Hematopoietic multipotent progenitor cell treated with erythropoietin and hydrocortisone succinate and interleukin-3 and kit ligand, for 17 days (in vitro differentiated cells): ENCODE results near the gene SCT.

Source experiments
- DNase-seq: peaks from one replicate; pipeline ENCODE4 v3.0.0-alpha.2; 2015; ENCODE audit warnings: low spot score

Gene SCT

DNA sequence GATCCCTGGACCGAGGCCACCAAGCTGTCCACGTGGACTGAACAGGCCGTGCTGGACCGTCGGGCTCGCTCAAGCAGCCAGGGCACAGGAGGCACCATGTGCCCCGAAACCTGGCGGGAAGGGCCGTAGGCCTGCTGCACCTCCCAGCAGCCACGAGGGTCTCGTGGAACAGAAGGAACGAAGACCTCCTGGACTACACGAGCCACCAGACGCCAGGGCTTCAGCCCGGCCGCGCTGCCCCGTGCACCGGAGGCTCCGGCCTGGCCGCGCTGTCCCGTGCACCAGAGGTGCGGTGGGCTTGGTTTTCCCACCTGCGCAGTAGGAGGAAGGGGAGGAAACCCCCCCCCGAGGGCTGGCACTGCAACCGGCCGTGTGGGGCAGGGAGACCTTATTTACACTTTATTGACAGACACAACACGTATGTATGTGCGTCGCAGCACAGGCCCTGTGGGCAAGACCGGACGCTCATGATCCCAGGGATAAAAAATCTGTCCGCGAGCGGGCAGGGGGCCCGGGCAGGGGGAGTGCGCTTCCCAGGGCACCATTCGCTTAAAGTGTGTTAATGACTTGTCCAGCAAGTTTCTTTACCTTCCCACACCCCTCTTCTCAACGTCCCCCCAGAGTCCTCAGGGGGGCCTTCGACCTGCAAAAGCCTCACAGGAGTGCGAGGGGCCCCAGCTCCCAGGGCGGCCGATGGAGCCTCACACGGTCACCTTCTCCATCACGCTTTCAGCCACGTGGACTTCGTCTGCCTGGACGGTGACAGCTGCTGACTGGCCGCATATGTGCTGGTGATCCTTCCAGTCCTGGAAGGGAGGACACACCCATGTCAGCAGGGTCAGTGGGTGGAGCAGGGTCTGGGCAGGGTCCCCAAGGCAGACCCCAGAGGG, 17.1 kb upstream of the SCT start:
- DNase-seq, result no peak

DNA sequence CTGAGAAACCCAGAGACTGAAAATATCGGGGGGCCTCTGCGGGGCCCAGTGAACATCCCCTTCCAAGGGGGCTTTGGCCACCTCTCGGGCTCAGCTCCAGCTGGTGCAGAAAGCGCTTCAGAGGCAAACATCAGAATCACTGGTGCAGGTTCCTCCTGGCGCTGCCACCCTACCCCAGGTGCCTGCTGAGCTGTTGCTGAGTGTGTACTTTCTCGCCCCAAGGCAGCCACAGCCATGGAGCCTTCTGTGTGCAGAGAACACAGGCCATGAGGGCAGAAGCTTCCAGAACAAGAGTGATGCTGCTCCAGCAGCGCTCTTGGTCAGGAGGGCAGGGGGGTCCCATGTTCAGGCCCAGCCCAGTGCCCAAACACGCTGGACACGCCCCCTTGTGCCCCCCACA, 16.4 kb upstream of the SCT start:
- DNase-seq, result no peak

DNA sequence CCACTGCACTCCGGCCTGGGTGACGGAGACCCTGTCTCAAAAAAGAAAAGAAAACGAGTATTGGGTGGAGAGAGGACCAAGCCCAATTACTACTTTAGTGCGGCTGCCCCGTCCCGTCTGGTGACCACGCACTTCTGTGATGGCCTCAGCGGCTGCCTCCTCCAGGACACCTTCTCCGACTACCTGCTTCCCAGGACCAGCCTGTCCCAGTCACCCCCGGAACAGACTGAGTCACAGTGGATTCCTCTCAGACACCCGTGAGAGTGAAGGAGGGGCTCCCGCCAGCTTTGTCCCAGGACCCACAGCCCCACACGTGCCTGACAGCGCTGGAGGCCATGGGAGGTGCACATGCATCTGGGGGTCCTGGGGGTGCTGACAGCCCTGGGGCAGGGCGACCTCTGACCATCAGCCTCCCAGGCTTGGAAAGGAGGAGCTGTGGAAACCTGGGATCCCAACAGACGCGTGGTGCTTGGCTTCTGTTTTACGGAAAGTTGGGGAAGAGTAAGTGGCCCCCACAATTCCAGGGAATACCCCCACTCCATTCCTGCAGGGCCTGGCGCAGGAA, 14.9 kb upstream of the SCT start:
- DNase-seq, result no peak

DNA sequence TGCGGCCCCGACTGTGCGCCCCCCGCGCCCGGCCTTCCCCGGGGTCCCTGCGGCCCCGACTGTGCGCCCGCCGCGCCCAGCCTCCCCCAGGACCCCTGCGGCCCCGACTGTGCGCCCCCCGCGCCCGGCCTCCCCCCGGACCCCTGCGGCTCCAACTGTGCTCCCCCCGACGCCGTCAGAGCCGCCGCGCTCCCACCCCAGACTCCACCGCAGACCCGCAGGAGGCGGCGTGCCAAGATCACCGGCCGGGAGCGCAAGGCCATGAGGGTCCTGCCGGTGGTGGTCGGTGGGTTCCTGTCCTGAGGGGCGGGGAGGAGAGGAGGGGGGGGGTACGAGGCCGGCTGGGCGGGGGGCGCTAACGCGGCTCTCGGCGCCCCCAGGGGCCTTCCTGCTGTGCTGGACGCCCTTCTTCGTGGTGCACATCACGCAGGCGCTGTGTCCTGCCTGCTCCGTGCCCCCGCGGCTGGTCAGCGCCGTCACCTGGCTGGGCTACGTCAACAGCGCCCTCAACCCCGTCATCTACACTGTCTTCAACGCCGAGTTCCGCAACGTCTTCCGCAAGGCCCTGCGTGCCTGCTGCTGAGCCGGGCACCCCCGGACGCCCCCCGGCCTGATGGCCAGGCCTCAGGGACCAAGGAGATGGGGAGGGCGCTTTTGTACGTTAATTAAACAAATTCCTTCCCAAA, 13.2 kb upstream of the SCT start:
- DNase-seq, result no peak

DNA sequence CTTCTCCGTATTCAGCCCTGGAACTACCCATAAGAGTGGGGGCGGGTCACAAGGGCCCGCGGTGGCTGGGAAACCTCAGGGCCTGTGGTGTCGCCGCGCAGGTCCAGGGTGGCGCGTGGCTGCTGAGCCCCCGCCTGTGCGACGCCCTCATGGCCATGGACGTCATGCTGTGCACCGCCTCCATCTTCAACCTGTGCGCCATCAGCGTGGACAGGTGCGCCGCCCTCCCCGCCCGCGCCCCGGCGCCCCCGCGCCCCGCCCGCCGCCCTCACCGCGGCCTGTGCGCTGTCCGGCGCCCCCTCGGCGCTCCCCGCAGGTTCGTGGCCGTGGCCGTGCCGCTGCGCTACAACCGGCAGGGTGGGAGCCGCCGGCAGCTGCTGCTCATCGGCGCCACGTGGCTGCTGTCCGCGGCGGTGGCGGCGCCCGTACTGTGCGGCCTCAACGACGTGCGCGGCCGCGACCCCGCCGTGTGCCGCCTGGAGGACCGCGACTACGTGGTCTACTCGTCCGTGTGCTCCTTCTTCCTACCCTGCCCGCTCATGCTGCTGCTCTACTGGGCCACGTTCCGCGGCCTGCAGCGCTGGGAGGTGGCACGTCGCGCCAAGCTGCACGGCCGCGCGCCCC, 12.5 kb upstream of the SCT start:
- no peak for DNase-seq

DNA sequence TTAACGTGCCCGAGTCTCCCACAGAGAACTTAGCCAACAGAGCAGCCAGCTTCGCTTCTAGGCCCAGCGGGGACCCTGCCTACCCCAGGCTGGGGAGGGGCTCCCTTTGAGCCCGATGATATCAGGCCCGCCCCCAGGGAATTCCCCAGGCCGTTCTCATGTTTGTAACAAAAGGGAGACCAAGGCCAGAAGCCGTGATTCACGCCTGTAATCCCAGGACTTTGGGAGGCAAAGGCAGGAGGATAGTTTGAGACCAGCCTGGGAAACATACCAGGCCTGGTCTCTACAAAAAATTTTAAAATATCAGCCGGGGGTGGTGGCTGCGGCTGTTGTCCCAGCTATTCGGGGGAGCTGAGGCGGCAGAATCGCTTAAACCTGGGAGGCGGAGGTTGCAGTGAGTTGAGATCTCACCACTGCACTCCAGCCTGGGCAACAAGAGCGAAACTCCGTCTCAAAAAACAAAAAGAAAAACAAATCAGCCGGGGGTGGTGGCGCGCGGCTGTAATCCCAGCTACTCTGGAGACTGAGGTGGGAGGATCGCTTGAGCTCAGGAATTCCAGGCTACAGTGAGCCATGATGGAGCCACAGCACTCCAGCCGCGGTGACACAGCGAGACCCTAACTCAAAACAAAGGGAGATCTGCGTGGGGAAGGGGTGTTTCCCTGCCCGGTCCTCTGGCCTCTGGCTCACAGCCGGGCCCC, 11.8 kb upstream of the SCT start:
- no peak for DNase-seq

DNA sequence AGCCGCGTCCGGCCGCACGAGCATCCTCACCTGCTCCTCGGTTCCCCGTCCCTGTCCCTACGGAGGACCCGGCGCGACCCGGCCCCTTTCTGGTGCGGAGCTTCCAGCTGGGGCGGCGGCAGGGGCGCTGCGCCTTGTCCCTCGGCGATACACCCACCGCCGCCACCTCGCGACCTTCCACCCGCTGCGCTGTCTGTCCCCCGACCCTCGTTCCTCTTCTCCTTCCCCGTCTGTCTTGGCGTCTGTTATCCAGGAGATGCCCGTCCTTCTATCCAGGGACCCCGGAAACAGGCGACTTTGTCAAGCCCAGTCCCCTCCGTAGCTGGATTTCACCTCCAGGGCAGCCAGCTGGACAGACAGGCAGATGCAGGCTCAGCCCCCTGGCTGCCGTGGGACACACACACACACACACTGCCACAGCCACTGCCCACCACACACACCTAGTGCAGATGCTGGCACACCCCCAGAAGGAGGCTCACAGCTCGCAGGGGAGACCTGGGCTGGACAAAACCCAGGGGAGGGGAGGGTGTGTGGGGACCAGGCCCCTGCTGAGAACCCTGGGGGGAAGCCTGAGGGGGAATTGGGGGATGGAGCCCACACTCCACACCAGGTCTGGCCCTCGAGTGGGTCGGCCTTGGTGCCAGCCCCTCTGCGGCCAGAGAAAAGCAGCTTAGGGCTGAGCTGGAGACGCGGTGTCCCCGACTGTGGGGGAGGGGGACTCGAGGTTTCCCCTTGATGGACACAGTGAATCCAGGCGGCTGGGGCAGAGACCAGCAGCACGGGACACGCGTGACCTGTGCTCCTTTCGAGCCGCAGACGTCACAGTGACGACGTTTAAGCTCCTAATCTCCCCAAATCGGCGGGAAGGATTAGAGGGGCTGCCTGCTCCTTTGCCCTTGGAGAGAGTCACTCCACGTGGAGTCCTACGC, 10.9 kb upstream of the SCT start:
- no peak for DNase-seq

DNA sequence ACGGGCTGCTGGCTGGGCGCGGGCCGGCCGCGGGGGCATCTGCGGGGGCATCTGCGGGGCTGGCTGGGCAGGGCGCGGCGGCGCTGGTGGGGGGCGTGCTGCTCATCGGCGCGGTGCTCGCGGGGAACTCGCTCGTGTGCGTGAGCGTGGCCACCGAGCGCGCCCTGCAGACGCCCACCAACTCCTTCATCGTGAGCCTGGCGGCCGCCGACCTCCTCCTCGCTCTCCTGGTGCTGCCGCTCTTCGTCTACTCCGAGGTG, 10.3 kb upstream of the SCT start:
- DNase-seq, result no peak

DNA sequence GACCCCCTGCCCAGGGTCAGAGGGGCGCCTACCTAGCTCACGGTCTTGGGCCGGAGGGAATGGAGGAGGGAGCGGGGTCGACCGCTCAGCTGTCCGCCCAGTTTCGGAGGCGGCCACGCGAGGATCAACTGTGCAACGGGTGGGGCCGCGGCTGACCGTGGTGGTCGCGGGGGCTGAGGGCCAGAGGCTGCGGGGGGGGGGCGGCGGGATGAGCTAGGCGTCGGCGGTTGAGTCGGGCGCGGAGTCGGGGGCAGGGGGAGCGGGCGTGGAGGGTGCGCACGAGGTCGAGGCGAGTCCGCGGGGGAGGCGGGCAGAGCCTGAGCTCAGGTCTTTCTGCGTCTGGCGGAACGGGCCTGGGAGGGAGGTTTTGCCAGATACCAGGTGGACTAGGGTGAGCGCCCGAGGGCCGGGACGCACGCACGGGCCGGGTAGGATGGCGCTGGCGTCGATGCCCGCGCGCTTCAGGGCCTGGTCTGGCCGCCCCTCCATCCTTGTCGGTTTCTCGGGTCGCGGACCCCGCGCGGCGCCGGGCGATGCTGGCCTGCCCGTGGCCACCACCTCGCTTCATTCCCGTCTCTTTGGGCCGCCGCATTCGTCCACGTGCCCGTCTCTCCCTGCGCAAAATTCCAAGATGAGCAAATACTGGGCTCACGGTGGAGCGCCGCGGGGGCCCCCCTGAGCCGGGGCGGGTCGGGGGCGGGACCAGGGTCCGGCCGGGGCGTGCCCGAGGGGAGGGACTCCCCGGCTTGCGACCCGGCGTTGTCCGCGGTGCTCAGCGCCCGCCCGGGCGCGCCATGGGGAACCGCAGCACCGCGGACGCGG, 9.7 kb upstream of the SCT start, which contains the start of gene DRD4:
DRD4 (plus strand) TSS at position 759 of the 822 bp plus-strand sequence; CDS start at position 795, 36 bp downstream.
- no peak for DNase-seq

DNA sequence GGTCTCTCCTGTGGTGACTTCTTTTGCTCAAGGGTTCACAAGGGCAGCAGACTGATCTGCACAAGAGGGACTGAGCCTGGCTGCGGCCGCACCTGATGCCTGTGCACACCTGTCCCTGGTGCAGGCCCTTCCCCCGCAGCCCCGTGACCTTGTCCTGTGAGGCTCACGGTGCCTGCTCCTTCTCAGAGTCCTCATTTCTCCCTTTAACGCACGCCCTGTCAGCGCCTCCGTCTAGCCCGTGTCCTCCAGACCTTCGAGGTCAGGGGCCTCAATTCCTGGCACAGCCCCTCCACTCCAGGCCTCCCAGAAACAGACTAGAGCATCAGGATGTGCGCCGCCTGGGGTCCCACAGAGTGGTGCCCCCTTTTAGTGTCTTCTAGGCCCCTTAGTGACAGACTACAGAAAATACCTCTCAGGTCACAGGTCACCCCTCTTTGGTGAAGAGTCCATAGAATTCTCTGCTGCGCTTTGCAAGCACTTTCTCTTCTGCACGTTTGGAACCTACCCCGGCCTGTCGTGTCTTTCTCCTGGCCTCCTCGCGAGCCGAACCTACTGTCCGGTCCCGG, 9.0 kb upstream of the SCT start:
- DNase-seq, result no peak

DNA sequence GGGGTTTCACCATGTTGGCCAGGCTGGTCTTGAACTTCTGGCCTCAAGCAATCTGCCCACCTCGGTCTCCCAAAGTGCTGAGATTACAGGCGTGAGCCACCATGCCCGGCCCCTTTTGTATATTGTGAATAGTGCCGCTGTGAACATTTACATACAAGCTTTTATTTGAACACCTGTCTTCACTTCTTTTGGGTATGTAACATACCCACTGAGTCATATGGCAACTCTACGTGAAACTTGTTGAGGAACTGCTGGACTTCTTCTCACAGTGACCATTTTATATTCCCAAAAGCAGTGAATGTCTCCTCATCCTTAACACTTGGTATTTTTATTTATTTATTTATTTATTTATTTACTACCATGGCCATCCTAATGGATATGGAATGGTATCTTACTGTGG, 3.9 kb upstream of the SCT start:
- no peak for DNase-seq

DNA sequence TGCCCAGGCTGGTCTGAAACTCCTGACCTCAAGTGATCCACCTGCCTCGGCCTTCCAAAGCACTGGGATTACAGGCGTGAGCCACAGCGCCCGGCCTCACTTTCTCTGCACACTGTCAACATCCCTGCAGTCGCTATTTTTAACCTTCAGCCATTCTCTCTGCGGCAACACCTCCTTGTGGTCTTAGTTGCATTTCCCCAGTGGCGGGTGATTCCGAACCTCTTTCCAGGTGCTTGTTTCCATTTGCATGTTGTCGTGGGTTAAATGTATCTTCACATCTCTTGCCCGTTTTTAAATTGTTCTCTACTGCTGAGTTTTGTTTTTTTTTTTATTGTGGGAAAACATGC, 2.2 kb upstream of the SCT start:
- no peak for DNase-seq

DNA sequence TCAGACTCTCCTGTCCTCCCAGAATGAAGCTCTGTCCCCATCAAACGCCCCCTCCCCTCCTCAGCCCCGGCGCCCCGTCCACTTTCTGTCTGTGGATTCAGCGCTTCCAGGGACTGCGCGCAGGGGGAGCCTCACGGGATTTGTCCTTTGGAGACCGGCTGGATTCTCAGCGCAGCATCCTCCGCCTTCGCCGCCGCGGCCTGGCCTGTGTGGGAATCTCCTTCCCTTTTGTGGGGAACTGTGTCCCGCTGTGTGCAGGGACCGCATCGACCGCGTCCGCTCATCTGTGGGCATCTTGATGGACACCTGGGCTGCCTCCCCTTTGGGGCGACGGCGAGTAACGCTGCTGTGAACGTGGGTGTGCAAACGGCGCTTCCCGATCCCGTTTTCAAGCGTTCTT, 1.1 kb upstream of the SCT start:
- no peak for DNase-seq

DNA sequence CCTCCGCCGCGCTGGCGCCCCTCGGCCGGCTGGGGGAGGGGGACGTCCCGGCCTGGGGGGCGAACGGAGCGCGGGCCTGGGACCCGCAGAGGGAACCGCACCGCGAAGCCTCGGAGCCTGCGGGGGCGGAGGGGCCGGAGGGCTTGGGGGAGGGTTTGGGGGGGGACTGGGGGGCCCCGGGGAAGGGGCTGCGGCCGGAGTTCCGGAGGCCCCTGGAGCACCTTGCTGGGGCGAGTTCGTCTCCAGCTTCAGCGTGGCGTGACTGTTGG, 261 bp upstream of the SCT start:
- no peak for DNase-seq

DNA sequence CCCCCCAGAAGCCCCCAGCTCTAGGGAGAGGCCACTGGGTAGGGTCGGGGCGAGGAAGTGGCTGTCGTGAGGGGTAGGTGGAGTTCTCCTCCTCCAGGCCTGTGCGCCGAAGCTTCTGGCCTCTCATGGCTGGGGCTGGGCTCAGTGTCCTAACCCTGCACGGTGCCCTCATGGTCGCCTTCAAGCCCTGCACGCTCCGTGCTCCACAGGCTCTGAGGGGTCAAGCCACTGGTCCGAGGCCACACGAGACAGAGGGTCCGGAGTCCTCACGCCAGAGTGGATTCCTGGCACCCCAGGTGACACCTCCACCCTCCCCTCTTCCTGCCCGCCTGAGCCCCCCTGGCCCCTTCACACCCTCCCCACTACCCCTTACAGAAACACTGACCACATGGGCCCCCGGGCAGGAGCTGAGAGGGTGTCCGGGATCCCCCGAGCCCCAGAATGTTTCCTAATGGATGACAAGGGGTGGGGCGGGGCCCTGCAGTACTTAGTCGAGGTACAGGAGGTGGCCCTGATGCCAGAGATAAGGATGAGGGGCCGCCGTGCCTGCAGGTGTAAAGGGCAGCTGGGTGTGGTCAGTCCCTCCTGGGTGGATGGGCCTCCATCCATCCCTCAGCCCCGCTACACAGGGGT, 1.2 kb downstream of the SCT start:
- DNase-seq, result no peak

DNA sequence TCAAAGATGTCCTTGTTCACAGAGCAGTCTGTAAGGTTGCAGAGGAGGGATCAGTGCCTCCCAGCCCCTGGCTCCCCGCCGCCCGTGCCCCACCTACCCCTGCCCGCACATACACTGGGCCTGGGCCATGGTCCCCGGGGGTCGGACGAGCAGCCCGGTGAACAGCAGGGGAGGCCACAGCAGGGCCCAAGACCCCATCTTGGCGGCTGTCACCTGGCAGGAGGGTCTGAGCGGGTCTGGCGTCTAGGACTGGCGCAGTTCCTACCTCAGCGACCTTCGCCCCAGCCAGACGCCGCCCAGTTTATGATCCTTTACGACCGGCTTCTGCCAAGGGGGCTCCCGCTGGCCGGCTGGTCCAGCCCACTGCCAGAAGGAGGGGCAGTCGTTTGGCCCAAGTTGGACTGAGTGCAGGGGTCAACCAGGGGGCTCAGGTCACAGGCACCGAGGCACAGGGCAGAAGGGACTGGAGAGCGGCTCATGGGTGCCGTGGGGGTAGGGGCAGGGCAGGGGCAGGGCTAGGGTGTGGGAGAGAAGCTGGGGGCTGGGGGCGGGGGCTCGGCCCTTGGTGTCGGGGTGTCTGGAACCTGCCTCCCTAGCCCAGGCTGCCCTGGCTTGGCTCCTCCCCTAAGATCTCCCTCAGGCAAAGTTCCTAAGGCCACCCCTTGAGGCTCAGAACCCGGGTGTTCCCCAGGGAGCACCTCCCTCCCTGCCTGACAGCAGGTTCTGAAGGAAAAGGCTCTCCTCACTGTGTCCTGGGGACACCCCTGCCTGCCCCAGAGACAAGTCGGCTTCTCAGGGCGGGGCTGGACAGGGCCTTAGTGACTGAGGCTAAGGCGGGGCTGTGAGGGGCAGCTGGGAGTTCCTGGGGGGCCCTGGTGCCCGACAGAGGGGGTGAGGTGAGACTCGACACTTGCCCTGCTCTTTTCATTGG, 2.0 kb downstream of the SCT start, which contains the start of gene CDHR5:
CDHR5 (minus strand) TSS at position 251 of the 931 bp plus-strand sequence; CDS start at position 198, 53 bp downstream.
- DNase-seq, result no peak

DNA sequence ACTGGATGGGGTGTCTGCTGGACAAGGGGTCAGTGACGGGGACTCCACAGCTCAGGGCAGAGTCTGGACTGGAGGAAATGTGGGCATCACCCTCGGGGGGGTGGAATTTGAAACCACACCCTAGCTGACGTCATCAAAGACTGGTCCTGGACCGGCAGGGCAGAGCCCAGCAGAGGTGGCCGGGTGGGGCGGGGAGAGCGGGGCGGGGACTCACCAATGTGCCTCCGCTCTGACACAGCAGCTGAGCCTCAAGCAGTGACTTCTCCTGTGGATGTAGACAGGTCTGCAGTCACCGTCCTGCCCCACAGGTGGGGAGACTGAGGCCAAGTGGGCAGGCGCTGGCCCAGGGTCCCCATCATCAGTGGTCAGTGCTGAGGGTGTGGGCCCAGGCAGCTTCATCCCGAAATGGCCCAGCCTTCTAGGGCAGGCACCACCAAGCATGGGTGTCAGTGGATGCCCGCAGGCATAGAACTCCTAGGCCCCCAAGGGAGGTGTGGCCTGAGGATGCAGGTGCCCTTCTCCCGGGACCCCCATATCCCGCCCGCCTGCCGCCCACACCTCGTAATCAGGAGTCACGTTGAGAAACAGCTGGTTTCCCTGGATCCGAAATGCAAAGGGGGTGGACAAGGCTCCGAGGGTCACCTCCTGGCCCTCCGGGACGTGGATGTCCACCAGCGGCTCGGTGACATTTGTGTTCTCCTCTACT, 2.8 kb downstream of the SCT start:
- DNase-seq, result peak; percentile 62

DNA sequence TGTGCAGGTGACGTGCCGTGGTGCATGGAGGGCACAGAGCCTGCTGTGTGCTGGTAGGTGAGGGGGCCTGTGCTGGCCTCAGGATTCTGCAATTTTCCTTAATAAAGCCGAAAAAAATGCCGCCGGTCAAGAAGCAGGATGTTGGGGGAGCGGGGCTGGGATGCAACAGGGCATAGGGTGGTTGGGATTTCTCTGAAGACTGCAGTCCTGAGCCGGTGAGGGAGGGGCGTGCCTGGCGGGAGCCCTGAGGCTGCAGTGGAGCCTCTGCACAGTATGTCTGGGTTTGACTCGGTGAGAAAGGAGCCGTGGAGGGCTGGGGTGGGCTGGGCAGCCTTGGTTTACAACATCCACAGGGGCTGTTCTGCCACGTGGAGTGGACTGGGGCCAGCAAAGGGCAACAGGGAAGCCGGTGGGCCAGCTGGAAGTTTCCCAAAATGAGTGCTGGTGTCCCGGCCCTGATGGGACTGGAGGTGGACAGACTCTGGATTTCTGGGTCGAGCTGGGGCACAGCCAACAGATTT, 3.6 kb downstream of the SCT start:
- no peak for DNase-seq
